Measurements from ENCODE around the gene PRR35. TPM values are rescaled to one million over a fixed set of nuclear protein-coding genes. Genes with fewer than 3 reads are reported as not detected.

The PRR35 gene
- total RNA-seq, 1 experiment from 2014 or later = not detected

DNA sequence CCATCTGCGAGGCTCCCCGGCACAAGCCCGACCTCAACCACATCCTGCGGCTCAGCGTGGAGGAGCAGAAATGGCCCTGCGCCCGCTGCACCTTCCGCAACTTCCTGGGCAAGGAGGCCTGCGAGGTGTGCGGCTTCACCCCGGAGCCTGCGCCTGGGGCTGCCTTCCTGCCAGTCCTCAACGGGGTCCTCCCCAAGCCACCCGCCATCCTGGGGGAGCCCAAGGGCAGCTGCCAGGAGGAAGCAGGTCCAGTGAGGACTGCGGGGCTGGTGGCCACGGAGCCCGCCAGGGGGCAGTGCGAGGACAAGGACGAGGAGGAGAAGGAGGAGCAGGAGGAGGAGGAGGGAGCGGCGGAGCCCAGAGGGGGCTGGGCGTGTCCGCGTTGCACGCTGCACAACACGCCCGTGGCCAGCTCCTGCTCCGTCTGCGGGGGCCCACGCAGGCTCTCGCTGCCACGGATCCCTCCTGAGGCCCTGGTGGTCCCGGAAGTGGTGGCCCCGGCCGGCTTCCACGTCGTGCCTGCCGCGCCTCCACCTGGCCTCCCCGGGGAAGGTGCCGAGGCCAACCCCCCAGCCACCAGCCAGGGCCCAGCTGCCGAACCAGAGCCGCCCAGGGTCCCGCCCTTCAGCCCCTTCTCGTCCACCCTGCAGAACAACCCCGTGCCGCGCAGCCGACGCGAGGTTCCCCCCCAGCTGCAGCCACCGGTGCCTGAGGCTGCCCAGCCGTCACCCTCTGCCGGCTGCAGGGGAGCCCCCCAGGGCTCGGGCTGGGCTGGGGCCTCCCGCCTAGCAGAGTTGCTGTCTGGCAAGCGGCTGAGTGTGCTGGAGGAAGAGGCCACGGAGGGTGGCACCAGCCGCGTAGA, 13.1 kb upstream of the PRR35 start:
- DNase-seq = no peak
- Histone ChIP-seq H3K9me2 (replicated peaks; ENCODE audit: low read length) (no peaks in the 10 kb centered on the region), H3K4me3 (ENCODE audit: low read length) (no peak overlapping the region), H3K27me3 (ENCODE audit: low read length) (no peaks in the 10 kb centered on the region), H4K20me1 (ENCODE audit: low read length) (no peaks in the 10 kb centered on the region), H3K27ac (ENCODE audit: low read length) (no peak overlapping the region), H3K36me3 (ENCODE audit: low read depth, low read length) (no peaks in the 10 kb centered on the region), H3K4me2 (ENCODE audit: low read length) (no peak overlapping the region), H3K79me2 (ENCODE audit: low read length) (peaks cover 20% of the 10 kb centered on the region), H3K4me1 (ENCODE audit: insufficient read depth, low read length) (no peaks in the 10 kb centered on the region), H3K9ac (ENCODE audit: low read length) (no peak overlapping the region), H3F3A (ENCODE audit: low read length, unreplicated experiment) (no peaks in the 10 kb centered on the region), H3K9me3 (ENCODE audit: low read length) (no peaks in the 10 kb centered on the region), H2AFZ (ENCODE audit: low read length) (no peak overlapping the region)
- BruUV-seq (replicated peaks) = no TSS peak
- intact Hi-C loops (cut with micrococcal nuclease) = no loop called here
- CTCF ChIA-PET = no interaction called here
- no peak for ATAC-seq
- POLR2A ChIA-PET (ENCODE audit: unreplicated experiment) = no interaction called here
- no peak for TF ChIP-seq EZH2phosphoT487 (IDR thresholded peaks at IDR 0.05; ENCODE audit: borderline replicate concordance, low read length)
- no peak for TF ChIP-seq EZH2 (IDR thresholded peaks at IDR 0.05; ENCODE audit: low read length, unreplicated experiment)
- TF ChIP-seq, protein P1, sequence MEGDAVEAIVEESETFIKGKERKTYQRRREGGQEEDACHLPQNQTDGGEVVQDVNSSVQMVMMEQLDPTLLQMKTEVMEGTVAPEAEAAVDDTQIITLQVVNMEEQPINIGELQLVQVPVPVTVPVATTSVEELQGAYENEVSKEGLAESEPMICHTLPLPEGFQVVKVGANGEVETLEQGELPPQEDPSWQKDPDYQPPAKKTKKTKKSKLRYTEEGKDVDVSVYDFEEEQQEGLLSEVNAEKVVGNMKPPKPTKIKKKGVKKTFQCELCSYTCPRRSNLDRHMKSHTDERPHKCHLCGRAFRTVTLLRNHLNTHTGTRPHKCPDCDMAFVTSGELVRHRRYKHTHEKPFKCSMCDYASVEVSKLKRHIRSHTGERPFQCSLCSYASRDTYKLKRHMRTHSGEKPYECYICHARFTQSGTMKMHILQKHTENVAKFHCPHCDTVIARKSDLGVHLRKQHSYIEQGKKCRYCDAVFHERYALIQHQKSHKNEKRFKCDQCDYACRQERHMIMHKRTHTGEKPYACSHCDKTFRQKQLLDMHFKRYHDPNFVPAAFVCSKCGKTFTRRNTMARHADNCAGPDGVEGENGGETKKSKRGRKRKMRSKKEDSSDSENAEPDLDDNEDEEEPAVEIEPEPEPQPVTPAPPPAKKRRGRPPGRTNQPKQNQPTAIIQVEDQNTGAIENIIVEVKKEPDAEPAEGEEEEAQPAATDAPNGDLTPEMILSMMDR (conservative IDR thresholded peaks at IDR 0.05; ENCODE audit: low read depth, low read length) = no peak

DNA sequence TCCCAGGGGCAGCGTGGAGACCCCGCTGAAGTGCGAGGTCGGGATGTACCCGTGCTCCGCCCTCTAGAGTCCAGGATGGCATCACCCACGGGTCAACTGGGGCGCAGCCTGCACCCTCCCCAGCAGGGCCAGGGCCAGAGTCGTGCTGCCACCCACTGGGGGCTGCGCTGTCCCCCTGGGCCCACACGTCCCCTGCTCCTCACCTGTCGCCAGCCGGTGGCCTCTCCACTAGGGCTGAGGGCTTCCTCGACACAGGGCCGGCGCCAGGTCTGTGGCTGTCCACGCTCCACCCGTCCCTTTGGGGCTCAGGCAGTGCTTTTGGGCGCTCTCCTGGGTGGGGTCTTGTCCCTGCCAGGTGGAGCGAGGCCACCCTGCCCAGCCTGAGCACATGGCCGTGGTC, 11.6 kb upstream of the PRR35 start:
- Histone ChIP-seq H3K4me3 (ENCODE audit: low read length) (no peak overlapping the region), H4K20me1 (ENCODE audit: low read length) (no peaks in the 10 kb centered on the region), H3K36me3 (ENCODE audit: low read depth, low read length) (no peaks in the 10 kb centered on the region), H3K79me2 (ENCODE audit: low read length) (peaks cover 7% of the 10 kb centered on the region; the same call in 1 of the 2 replicates), H3K9me2 (replicated peaks; ENCODE audit: low read length) (no peaks in the 10 kb centered on the region), H2AFZ (ENCODE audit: low read length) (no peak overlapping the region), H3K4me1 (ENCODE audit: insufficient read depth, low read length) (no peaks in the 10 kb centered on the region), H3K27me3 (ENCODE audit: low read length) (no peaks in the 10 kb centered on the region), H3K9me3 (ENCODE audit: low read length) (no peaks in the 10 kb centered on the region), H3K4me2 (ENCODE audit: low read length) (no peak overlapping the region), H3K27ac (ENCODE audit: low read length) (no peak overlapping the region), H3K9ac (ENCODE audit: low read length) (no peak overlapping the region), H3F3A (ENCODE audit: low read length, unreplicated experiment) (no peaks in the 10 kb centered on the region)
- POLR2A ChIA-PET (ENCODE audit: unreplicated experiment) = no interaction called here
- ATAC-seq = no peak
- TF ChIP-seq EZH2 (IDR thresholded peaks at IDR 0.05; ENCODE audit: low read length, unreplicated experiment) (no peak), EZH2phosphoT487 (IDR thresholded peaks at IDR 0.05; ENCODE audit: borderline replicate concordance, low read length) (no peak)
- TF ChIP-seq, protein P1 (conservative IDR thresholded peaks at IDR 0.05; ENCODE audit: low read depth, low read length) = no peak
- no peak for DNase-seq
- CTCF ChIA-PET = no interaction called here
- intact Hi-C loops (cut with micrococcal nuclease) = no loop called here
- BruUV-seq (replicated peaks) = no TSS peak

DNA sequence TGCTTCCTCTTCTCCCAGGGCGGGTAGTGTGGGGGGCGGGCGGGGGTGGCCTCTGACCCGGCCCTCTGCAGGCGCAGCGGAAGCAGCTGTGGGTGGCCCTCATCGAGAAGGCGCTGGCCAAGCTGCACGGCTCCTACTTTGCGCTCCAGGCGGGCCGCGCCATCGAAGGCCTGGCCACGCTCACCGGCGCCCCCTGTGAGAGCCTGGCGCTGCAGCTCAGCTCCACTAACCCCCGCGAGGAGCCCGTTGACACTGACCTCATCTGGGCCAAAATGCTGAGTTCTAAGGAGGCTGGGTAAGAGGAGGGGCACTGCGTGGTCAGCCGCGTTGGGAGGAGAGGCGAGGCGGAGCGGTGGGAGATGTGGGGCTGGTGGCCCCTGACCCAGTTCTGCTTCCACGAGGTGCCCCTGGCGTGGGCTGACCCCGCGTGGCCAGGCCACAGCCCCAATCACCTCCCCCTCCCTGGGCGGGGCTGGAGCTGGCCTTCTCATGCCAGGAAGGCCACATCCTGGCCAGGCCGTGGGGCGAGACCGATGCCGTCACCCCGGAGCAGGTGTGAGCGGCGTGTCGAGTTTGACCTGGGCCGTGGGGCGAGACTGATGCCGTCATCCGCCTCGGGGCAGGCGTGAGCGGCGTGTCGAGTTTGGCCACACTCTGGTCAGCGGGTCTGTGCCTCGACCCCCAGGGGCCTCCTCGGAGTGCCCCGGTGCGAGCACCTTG, 10.5 kb upstream of the PRR35 start:
- Histone ChIP-seq H4K20me1 (ENCODE audit: low read length) (no peaks in the 10 kb centered on the region), H3K79me2 (ENCODE audit: low read length) (no peaks in the 10 kb centered on the region), H3F3A (ENCODE audit: low read length, unreplicated experiment) (no peaks in the 10 kb centered on the region), H3K27me3 (ENCODE audit: low read length) (no peaks in the 10 kb centered on the region), H3K9me2 (replicated peaks; ENCODE audit: low read length) (no peaks in the 10 kb centered on the region), H3K4me1 (ENCODE audit: insufficient read depth, low read length) (no peaks in the 10 kb centered on the region), H3K9me3 (ENCODE audit: low read length) (no peaks in the 10 kb centered on the region), H3K9ac (ENCODE audit: low read length) (no peak overlapping the region), H2AFZ (ENCODE audit: low read length) (no peak overlapping the region), H3K4me3 (ENCODE audit: low read length) (no peak overlapping the region), H3K36me3 (ENCODE audit: low read depth, low read length) (no peaks in the 10 kb centered on the region), H3K27ac (ENCODE audit: low read length) (no peak overlapping the region), H3K4me2 (ENCODE audit: low read length) (no peak overlapping the region)
- ATAC-seq (no peak), DNase-seq (no peak)
- BruUV-seq (replicated peaks) = no TSS peak
- POLR2A ChIA-PET (ENCODE audit: unreplicated experiment) = no interaction called here
- CTCF ChIA-PET = no interaction called here
- intact Hi-C loops (cut with micrococcal nuclease) = no loop called here
- TF ChIP-seq EZH2 (IDR thresholded peaks at IDR 0.05; ENCODE audit: low read length, unreplicated experiment) = no peak
- TF ChIP-seq, protein P1 (conservative IDR thresholded peaks at IDR 0.05; ENCODE audit: low read depth, low read length) = no peak
- no peak for TF ChIP-seq EZH2phosphoT487 (IDR thresholded peaks at IDR 0.05; ENCODE audit: borderline replicate concordance, low read length)
